ENCODE data around the gene OLIG3. TPM values are rescaled to one million over a fixed set of nuclear protein-coding genes. Genes with fewer than 3 reads are reported as not detected.

Gene OLIG3
- total RNA-seq: not detected

GRCh38 chr6:137494281-137494987 is at the start of gene OLIG3:
Gene OLIG3 (minus strand): TSS chr6:137494394. CDS start chr6:137494170, 224 bp downstream.
- Histone ChIP-seq H3K4me3 (ENCODE audit: low read length in 3 of 3) (peak within 1 kb of the TSS in 1 of 3 donors; percentile 29), H3K9me3 (ENCODE audit: control insufficient read depth in 3 of 3, low read length in 3 of 3) (no peaks in the 10 kb centered on the region), H3K27ac (ENCODE audit: low read depth, low read length) (no peak within 1 kb of the TSS), H3K4me1 (ENCODE audit: control insufficient read depth in 3 of 3, insufficient read depth in 3 of 3, low read length in 3 of 3) (peaks cover 18 to 28% (median 22%) of the 10 kb centered on the region in 3 donors), H3K9ac (ENCODE audit: low read depth in 1 of 3, low read length in 3 of 3) (no peak within 1 kb of the TSS), H3K36me3 (ENCODE audit: control insufficient read depth in 3 of 3, insufficient read depth in 3 of 3, low read length in 3 of 3) (no peaks in the 10 kb centered on the region), H3K27me3 (ENCODE audit: control insufficient read depth in 3 of 3, insufficient read depth in 3 of 3, low read length in 3 of 3) (peaks cover 97 to 98% (median 97%) of the 10 kb centered on the region in 3 donors)

GRCh38 chr6:137543114-137543513 is 48.9 kb upstream of the OLIG3 start:
- Histone ChIP-seq H3K9ac (ENCODE audit: low read depth in 1 of 3, low read length in 3 of 3) (no peak overlapping the region), H3K27me3 (ENCODE audit: control insufficient read depth in 3 of 3, insufficient read depth in 3 of 3, low read length in 3 of 3) (peaks cover 0 to 5% (median 0%) of the 10 kb centered on the region in 3 donors), H3K27ac (ENCODE audit: low read depth, low read length) (no peak overlapping the region), H3K4me1 (ENCODE audit: control insufficient read depth in 3 of 3, insufficient read depth in 3 of 3, low read length in 3 of 3) (no peaks in the 10 kb centered on the region), H3K36me3 (ENCODE audit: control insufficient read depth in 3 of 3, insufficient read depth in 3 of 3, low read length in 3 of 3) (no peaks in the 10 kb centered on the region), H3K9me3 (ENCODE audit: control insufficient read depth in 3 of 3, low read length in 3 of 3) (no peaks in the 10 kb centered on the region), H3K4me3 (ENCODE audit: low read length in 3 of 3) (no peak overlapping the region)

GRCh38 chr6:137542713-137543112 is 48.5 kb upstream of the OLIG3 start:
- Histone ChIP-seq H3K4me3 (ENCODE audit: low read length in 3 of 3) (no peak overlapping the region), H3K9me3 (ENCODE audit: control insufficient read depth in 3 of 3, low read length in 3 of 3) (no peaks in the 10 kb centered on the region), H3K9ac (ENCODE audit: low read depth in 1 of 3, low read length in 3 of 3) (no peak overlapping the region), H3K27me3 (ENCODE audit: control insufficient read depth in 3 of 3, insufficient read depth in 3 of 3, low read length in 3 of 3) (peaks cover 0 to 3% (median 0%) of the 10 kb centered on the region in 3 donors), H3K27ac (ENCODE audit: low read depth, low read length) (no peak overlapping the region), H3K36me3 (ENCODE audit: control insufficient read depth in 3 of 3, insufficient read depth in 3 of 3, low read length in 3 of 3) (no peaks in the 10 kb centered on the region), H3K4me1 (ENCODE audit: control insufficient read depth in 3 of 3, insufficient read depth in 3 of 3, low read length in 3 of 3) (no peaks in the 10 kb centered on the region)

- Histone ChIP-seq H3K4me1 (ENCODE audit: control insufficient read depth in 3 of 3, insufficient read depth in 3 of 3, low read length in 3 of 3) (no peaks in the 10 kb centered on the region), H3K27ac (ENCODE audit: low read depth, low read length) (no peak overlapping the region), H3K9me3 (ENCODE audit: control insufficient read depth in 3 of 3, low read length in 3 of 3) (no peaks in the 10 kb centered on the region), H3K36me3 (ENCODE audit: control insufficient read depth in 3 of 3, insufficient read depth in 3 of 3, low read length in 3 of 3) (no peaks in the 10 kb centered on the region), H3K27me3 (ENCODE audit: control insufficient read depth in 3 of 3, insufficient read depth in 3 of 3, low read length in 3 of 3) (peaks cover 0 to 3% (median 0%) of the 10 kb centered on the region in 3 donors), H3K4me3 (ENCODE audit: low read length in 3 of 3) (no peak overlapping the region), H3K9ac (ENCODE audit: low read depth in 1 of 3, low read length in 3 of 3) (no peak overlapping the region)
Measured at GRCh38 chr6:137541534-137542063, 47.4 kb upstream of the OLIG3 start.

GRCh38 chr6:137536104-137536773 is 42.0 kb upstream of the OLIG3 start:
- no peaks in the 10 kb centered on the region for H3K9me3 ChIP-seq (ENCODE audit: control insufficient read depth in 3 of 3, low read length in 3 of 3)
- H3K27ac ChIP-seq (ENCODE audit: low read depth, low read length): no peak overlapping the region
- no peaks in the 10 kb centered on the region for H3K27me3 ChIP-seq (ENCODE audit: control insufficient read depth in 3 of 3, insufficient read depth in 3 of 3, low read length in 3 of 3)

GRCh38 chr6:137531376-137532092 is 37.3 kb upstream of the OLIG3 start:
- peaks cover 0 to 3% (median 0%) of the 10 kb centered on the region in 3 donors for H3K27me3 ChIP-seq (ENCODE audit: control insufficient read depth in 3 of 3, insufficient read depth in 3 of 3, low read length in 3 of 3)

More at GRCh38 chr6:137536104-137536773, 42.0 kb upstream of the OLIG3 start:
- Histone ChIP-seq H3K4me1 (ENCODE audit: control insufficient read depth in 3 of 3, insufficient read depth in 3 of 3, low read length in 3 of 3) (no peaks in the 10 kb centered on the region), H3K4me3 (ENCODE audit: low read length in 3 of 3) (no peak overlapping the region), H3K9ac (ENCODE audit: low read depth in 1 of 3, low read length in 3 of 3) (no peak overlapping the region), H3K36me3 (ENCODE audit: control insufficient read depth in 3 of 3, insufficient read depth in 3 of 3, low read length in 3 of 3) (no peaks in the 10 kb centered on the region)

GRCh38 chr6:137530404-137530803 is 36.2 kb upstream of the OLIG3 start:
- no peaks in the 10 kb centered on the region for H3K4me1 ChIP-seq (ENCODE audit: control insufficient read depth in 3 of 3, insufficient read depth in 3 of 3, low read length in 3 of 3)
- no peaks in the 10 kb centered on the region for H3K9me3 ChIP-seq (ENCODE audit: control insufficient read depth in 3 of 3, low read length in 3 of 3)
- H3K9ac ChIP-seq (ENCODE audit: low read depth in 1 of 3, low read length in 3 of 3): no peak overlapping the region
- no peak overlapping the region for H3K27ac ChIP-seq (ENCODE audit: low read depth, low read length)
- peaks cover 0 to 3% (median 0%) of the 10 kb centered on the region in 3 donors for H3K27me3 ChIP-seq (ENCODE audit: control insufficient read depth in 3 of 3, insufficient read depth in 3 of 3, low read length in 3 of 3)
- no peak overlapping the region for H3K4me3 ChIP-seq (ENCODE audit: low read length in 3 of 3)
- no peaks in the 10 kb centered on the region for H3K36me3 ChIP-seq (ENCODE audit: control insufficient read depth in 3 of 3, insufficient read depth in 3 of 3, low read length in 3 of 3)

More at GRCh38 chr6:137531376-137532092, 37.3 kb upstream of the OLIG3 start:
- Histone ChIP-seq H3K4me1 (ENCODE audit: control insufficient read depth in 3 of 3, insufficient read depth in 3 of 3, low read length in 3 of 3) (no peaks in the 10 kb centered on the region), H3K4me3 (ENCODE audit: low read length in 3 of 3) (no peak overlapping the region), H3K9me3 (ENCODE audit: control insufficient read depth in 3 of 3, low read length in 3 of 3) (no peaks in the 10 kb centered on the region), H3K27ac (ENCODE audit: low read depth, low read length) (no peak overlapping the region), H3K9ac (ENCODE audit: low read depth in 1 of 3, low read length in 3 of 3) (no peak overlapping the region), H3K36me3 (ENCODE audit: control insufficient read depth in 3 of 3, insufficient read depth in 3 of 3, low read length in 3 of 3) (no peaks in the 10 kb centered on the region)

- Histone ChIP-seq H3K9ac (ENCODE audit: low read depth in 1 of 3, low read length in 3 of 3) (no peak overlapping the region), H3K27ac (ENCODE audit: low read depth, low read length) (no peak overlapping the region), H3K27me3 (ENCODE audit: control insufficient read depth in 3 of 3, insufficient read depth in 3 of 3, low read length in 3 of 3) (peaks cover 4 to 16% (median 4%) of the 10 kb centered on the region in 3 donors), H3K4me1 (ENCODE audit: control insufficient read depth in 3 of 3, insufficient read depth in 3 of 3, low read length in 3 of 3) (no peaks in the 10 kb centered on the region), H3K9me3 (ENCODE audit: control insufficient read depth in 3 of 3, low read length in 3 of 3) (no peaks in the 10 kb centered on the region), H3K36me3 (ENCODE audit: control insufficient read depth in 3 of 3, insufficient read depth in 3 of 3, low read length in 3 of 3) (no peaks in the 10 kb centered on the region), H3K4me3 (ENCODE audit: low read length in 3 of 3) (no peak overlapping the region)
Measured at GRCh38 chr6:137522831-137523230, 28.6 kb upstream of the OLIG3 start.

- peaks cover 4 to 21% (median 4%) of the 10 kb centered on the region in 3 donors for H3K27me3 ChIP-seq (ENCODE audit: control insufficient read depth in 3 of 3, insufficient read depth in 3 of 3, low read length in 3 of 3)
- H3K27ac ChIP-seq (ENCODE audit: low read depth, low read length): no peak overlapping the region
- no peaks in the 10 kb centered on the region for H3K36me3 ChIP-seq (ENCODE audit: control insufficient read depth in 3 of 3, insufficient read depth in 3 of 3, low read length in 3 of 3)
- H3K9ac ChIP-seq (ENCODE audit: low read depth in 1 of 3, low read length in 3 of 3): no peak overlapping the region
- no peak overlapping the region for H3K4me3 ChIP-seq (ENCODE audit: low read length in 3 of 3)
- no peaks in the 10 kb centered on the region for H3K4me1 ChIP-seq (ENCODE audit: control insufficient read depth in 3 of 3, insufficient read depth in 3 of 3, low read length in 3 of 3)
- H3K9me3 ChIP-seq (ENCODE audit: control insufficient read depth in 3 of 3, low read length in 3 of 3): no peaks in the 10 kb centered on the region
Measured at GRCh38 chr6:137522198-137522798, 28.1 kb upstream of the OLIG3 start.

Measured in skeletal muscle tissue (tissue), 4 donors.